HG03442 (cell line): ENCODE measurements around the gene RTKN.
"Not testable (repeated sequence)": the region's sequence is repeated elsewhere in the genome, so short reads cannot be mapped to it uniquely, and the experiment has no call there.

Experiments
- ATAC-seq: cut with Tn5 transposase; IDR thresholded peaks from one replicate; pipeline ENCODE4 v1.9.1; 2021; ENCODE audit warnings: mild to moderate bottlenecking, moderate library complexity; ENCODE audit not compliant: unreplicated experiment

RTKN gene

GRCh38 chr2:74420443-74421103, 21.2 kb downstream of the RTKN start:
- ATAC-seq, result not testable (repeated sequence)

GRCh38 chr2:74420006-74420405, 21.7 kb downstream of the RTKN start:
- ATAC-seq, result no peak

- ATAC-seq, result no peak
Measured at GRCh38 chr2:74419345-74419744, 22.4 kb downstream of the RTKN start.

- no peak for ATAC-seq
Measured at GRCh38 chr2:74418312-74418711, 23.4 kb downstream of the RTKN start.

GRCh38 chr2:74417763-74418162, 24.0 kb downstream of the RTKN start:
- ATAC-seq, result no peak

GRCh38 chr2:74417197-74417596, 24.5 kb downstream of the RTKN start:
- no peak for ATAC-seq

GRCh38 chr2:74416778-74417177, 25.0 kb downstream of the RTKN start:
- ATAC-seq, result no peak

- no peak for ATAC-seq
Measured at GRCh38 chr2:74415762-74416395, 25.9 kb downstream of the RTKN start.

GRCh38 chr2:74414881-74415761, 26.6 kb downstream of the RTKN start:
- ATAC-seq, result no peak

- no peak for ATAC-seq
Measured at GRCh38 chr2:74414441-74414840, 27.3 kb downstream of the RTKN start.

GRCh38 chr2:74413001-74413698, 28.6 kb downstream of the RTKN start:
- ATAC-seq, result no peak

- no peak for ATAC-seq
Measured at GRCh38 chr2:74407682-74408081, 34.1 kb downstream of the RTKN start.

- peak; percentile 68 for ATAC-seq
Measured at GRCh38 chr2:74406035-74406434, 35.7 kb downstream of the RTKN start.

- no peak for ATAC-seq
Measured at GRCh38 chr2:74401891-74402290, 39.8 kb downstream of the RTKN start.

GRCh38 chr2:74399785-74400184, 42.0 kb downstream of the RTKN start:
- ATAC-seq, result no peak

- ATAC-seq, result no peak
Measured at GRCh38 chr2:74396149-74396548, 45.6 kb downstream of the RTKN start.

GRCh38 chr2:74393525-74393924, 48.2 kb downstream of the RTKN start:
- no peak for ATAC-seq

- ATAC-seq, result no peak
Measured at GRCh38 chr2:74392449-74392743, 49.3 kb downstream of the RTKN start.

- ATAC-seq, result peak; percentile 67
Measured at GRCh38 chr2:74391580-74392448, 49.9 kb downstream of the RTKN start.

- peak; percentile 34 for ATAC-seq
Measured at GRCh38 chr2:74391209-74391579, 50.5 kb downstream of the RTKN start.
